SK-N-SH (cell line): ENCODE data around the gene ADGRG3. TPM values are rescaled to one million over a fixed set of nuclear protein-coding genes. Genes with fewer than 3 reads are reported as not detected.

Experiments used
- CTCF ChIA-PET: fragments of 300-600, 350-600 bp; formaldehyde crosslinking; extraction: SDS; loops from one replicate; lab custom pipeline; 2021; lab: Yijun Ruan, JAX
- POLR2A ChIA-PET: fragments of 350-600 bp; sonication (Branson Sonifier 250); formaldehyde crosslinking; extraction: SDS; loops from one replicate; lab custom pipeline; 2020; ENCODE audit warnings: antibody characterized with exemption, inconsistent platforms; lab: Yijun Ruan, JAX
- DNase-seq: peaks from one replicate; pipeline ENCODE4 v3.0.0; 2012
- H2AFZ ChIP-seq: fragments of 200-600 bp; sonication (generic); 2 replicates; pipeline ENCODE4 v1.8.1; 2016; ENCODE audit warnings: antibody characterized with exemption, mild to moderate bottlenecking, low read depth
- H3F3A ChIP-seq: fragments of 200-600 bp; sonication (generic); replicated peaks from 2 replicates; pipeline ENCODE3; 2016; ENCODE audit warnings: antibody characterized with exemption, mild to moderate bottlenecking; ENCODE audit not compliant: insufficient read depth
- H3K27ac ChIP-seq, 2 experiments: fragments of 200-500 bp in 1 of 2; fragments of 200-600 bp in 1 of 2; sonication (Bioruptor generic) in 1 of 2; sonication (generic), shearing (Covaris generic) in 1 of 2; 2 replicates each; pipeline versions ENCODE4 v1.5.1 to v1.6.1; 2014 to 2016; ENCODE audit warnings: low read depth in 2 of 2, inconsistent platforms in 1 of 2, low read length in 1 of 2, mild to moderate bottlenecking in 1 of 2, mixed read lengths in 1 of 2
- H3K27me3 ChIP-seq: fragments of 200-600 bp; sonication (generic), shearing (Covaris generic); 2 replicates; pipeline ENCODE4 v1.6.1; 2016; ENCODE audit warnings: mixed run types; ENCODE audit not compliant: insufficient read depth
- H3K36me3 ChIP-seq, 2 experiments: fragments of 200-500 bp in 1 of 2; fragments of 200-600 bp in 1 of 2; sonication (Bioruptor generic) in 1 of 2; sonication (generic) in 1 of 2; replicated peaks in 1 of 2; 2 replicates each; pipeline versions ENCODE3 to v1.5.1; 2014 to 2016; ENCODE audit warnings: low read length in 1 of 2, mild to moderate bottlenecking in 1 of 2; ENCODE audit not compliant: insufficient read depth in 2 of 2, control insufficient read depth in 1 of 2
- H3K4me1 ChIP-seq, 2 experiments: fragments of 200-500 bp in 1 of 2; fragments of 200-600 bp in 1 of 2; sonication (Bioruptor generic) in 1 of 2; sonication (generic), shearing (Covaris generic) in 1 of 2; 2 replicates each; pipeline versions ENCODE4 v1.5.1 to v1.6.1; 2014 to 2016; ENCODE audit warnings: low read depth in 1 of 2, low read length in 1 of 2, mixed run types in 1 of 2; ENCODE audit not compliant: insufficient read depth in 2 of 2, control insufficient read depth in 1 of 2
- H3K4me2 ChIP-seq: fragments of 200-600 bp; sonication (generic), shearing (Covaris generic); 2 replicates; pipeline ENCODE4 v1.6.1; 2017; ENCODE audit warnings: mixed run types
- H3K4me3 ChIP-seq, 2 experiments: fragments of 200-500 bp in 1 of 2; fragments of 200-600 bp in 1 of 2; sonication (Bioruptor generic) in 1 of 2; sonication (generic), shearing (Covaris generic) in 1 of 2; 2 replicates each; pipeline versions ENCODE4 v1.5.1 to v1.8.1; 2014 to 2016; ENCODE audit warnings: low read depth in 2 of 2, inconsistent platforms in 1 of 2, low read length in 1 of 2, mild to moderate bottlenecking in 1 of 2, mixed read lengths in 1 of 2, moderate library complexity in 1 of 2
- H3K79me2 ChIP-seq: fragments of 200-600 bp; sonication (generic); 2 replicates; pipeline ENCODE4 v1.8.1; 2017; ENCODE audit warnings: mild to moderate bottlenecking; ENCODE audit not compliant: insufficient read depth
- H3K9ac ChIP-seq: fragments of 200-600 bp; sonication (generic); 2 replicates; pipeline ENCODE4 v1.6.1; 2017; ENCODE audit warnings: mixed run types
- H3K9me2 ChIP-seq: fragments of 200-600 bp; sonication (generic); 2 replicates; pipeline ENCODE4 v1.6.1; 2017; ENCODE audit warnings: mixed run types
- H3K9me3 ChIP-seq: fragments of 200-600 bp; sonication (generic); 2 replicates; pipeline ENCODE4 v1.6.1; 2017; ENCODE audit warnings: mixed run types, mild to moderate bottlenecking, moderate library complexity
- H4K20me1 ChIP-seq: fragments of 200-600 bp; sonication (generic); 2 replicates; pipeline ENCODE4 v1.6.1; 2017; ENCODE audit warnings: mild to moderate bottlenecking, mixed run types; ENCODE audit not compliant: insufficient read depth
- CHD2 ChIP-seq: fragments of 150-350 bp; IDR thresholded peaks from 2 replicates; pipeline ENCODE4 v1.6.1; 2018; ENCODE audit warnings: low read length; ENCODE audit not compliant: partially characterized antibody
- CTCF ChIP-seq: fragments of 200-600 bp; sonication (generic); IDR thresholded peaks from 2 replicates; pipeline ENCODE4 v1.6.1; 2017; ENCODE audit warnings: antibody characterized with exemption, mild to moderate bottlenecking, moderate library complexity
- ELF1 ChIP-seq: IDR thresholded peaks from 2 replicates; pipeline ENCODE4 v1.4.0; 2012
- EP300 ChIP-seq, 2 experiments: IDR thresholded peaks; 2 replicates each; pipeline versions ENCODE4 v1.4.0 to v1.6.1; 2012; ENCODE audit warnings: borderline replicate concordance in 1 of 2, low read depth in 1 of 2, low read length in 1 of 2
- EZH2phosphoT487 ChIP-seq: fragments of 200-600 bp; sonication (generic); IDR thresholded peaks from 2 replicates; pipeline ENCODE4 v1.6.1; 2017; ENCODE audit warnings: low read depth, mixed run types, mild to moderate bottlenecking, antibody characterized with exemption, moderate library complexity, borderline replicate concordance
- FOXJ3 ChIP-seq: sonication (generic); formaldehyde crosslinking; IDR thresholded peaks from 2 replicates; pipeline ENCODE4 v1.5.1; 2020; ENCODE audit warnings: mild to moderate bottlenecking, missing genetic modification reagents
- FOXM1 ChIP-seq: IDR thresholded peaks from 2 replicates; pipeline ENCODE4 v1.4.0; 2012; ENCODE audit warnings: low read depth, mild to moderate bottlenecking
- GABPA ChIP-seq: IDR thresholded peaks from 2 replicates; pipeline ENCODE4 v1.4.0; 2012; ENCODE audit warnings: low read depth, mild to moderate bottlenecking
- MAX ChIP-seq: IDR thresholded peaks from 2 replicates; pipeline ENCODE4 v1.4.0; 2012; ENCODE audit warnings: low read depth
- MEF2A ChIP-seq: IDR thresholded peaks from 2 replicates; pipeline ENCODE4 v1.4.0; 2012; ENCODE audit warnings: low read depth, borderline replicate concordance
- MXI1 ChIP-seq: IDR thresholded peaks from 2 replicates; pipeline ENCODE4 v1.6.1; 2012; ENCODE audit warnings: mild to moderate bottlenecking, low read depth, low read length, improper control_type of control experiment
- NFIC ChIP-seq: IDR thresholded peaks from 2 replicates; pipeline ENCODE4 v1.4.0; 2012; ENCODE audit warnings: borderline replicate concordance
- POLR2AphosphoS5 ChIP-seq: IDR thresholded peaks from 2 replicates; pipeline ENCODE4 v1.6.1; 2012; ENCODE audit warnings: low read depth, low read length
- RAD21 ChIP-seq: IDR thresholded peaks from 2 replicates; pipeline ENCODE4 v1.6.1; 2012; ENCODE audit warnings: mild to moderate bottlenecking, low read length
- RFX5 ChIP-seq: IDR thresholded peaks from 2 replicates; pipeline ENCODE4 v1.6.1; 2012; ENCODE audit warnings: mild to moderate bottlenecking, improper control_type of control experiment, low read length
- RXRA ChIP-seq: IDR thresholded peaks from 2 replicates; pipeline ENCODE4 v1.4.0; 2012; ENCODE audit warnings: low read depth, mild to moderate bottlenecking, borderline replicate concordance
- SMC3 ChIP-seq: IDR thresholded peaks from 2 replicates; pipeline ENCODE4 v1.6.1; 2012; ENCODE audit warnings: low read depth, low read length, improper control_type of control experiment
- TEAD4 ChIP-seq: IDR thresholded peaks from 2 replicates; pipeline ENCODE4 v1.4.0; 2012; ENCODE audit warnings: mild to moderate bottlenecking, borderline replicate concordance; ENCODE audit not compliant: insufficient read depth
- USF1 ChIP-seq: IDR thresholded peaks from 2 replicates; pipeline ENCODE4 v1.4.0; 2012; ENCODE audit warnings: low read depth, borderline replicate concordance
- USF2 ChIP-seq: fragments of 150-350 bp; IDR thresholded peaks from 2 replicates; pipeline ENCODE4 v1.6.1; 2017; ENCODE audit warnings: antibody characterized with exemption, low read length, low read depth, borderline replicate concordance
- YY1 ChIP-seq: IDR thresholded peaks from 2 replicates; pipeline ENCODE4 v1.4.0; 2012; ENCODE audit warnings: low read depth, mild to moderate bottlenecking
- WGBS: methylation state at CpG from one replicate; pipeline ENCODE4 v1.1.6; 2017; ENCODE audit warnings: low lambda C conversion rate; 5-methylcytosine and 5-hydroxymethylcytosine counted together
- polyA plus RNA-seq, 3 experiments: library from polyadenylated mRNA; depleted of rRNA; stranded (reverse); fragments of >200 nt; gene quantifications; 2 replicates each; pipeline ENCODE4 v1.2.3, GENCODE V29; 2012

Gene ADGRG3
- polyA plus RNA-seq, 1 of the 3 experiments (the other 2 are of a cell fraction): not detected

- no peak for TF ChIP-seq POLR2AphosphoS5
- no peak for TF ChIP-seq MXI1
- TF ChIP-seq USF2: no peak
- no peak for TF ChIP-seq USF1
- TF ChIP-seq RFX5: no peak
- TF ChIP-seq YY1: no peak
- no peak for TF ChIP-seq GABPA
- TF ChIP-seq CHD2: no peak
- no peak for TF ChIP-seq RXRA
- TF ChIP-seq ELF1: no peak
- no peak for TF ChIP-seq SMC3
- TF ChIP-seq MAX: no peak
- no peak for TF ChIP-seq EZH2phosphoT487
- TF ChIP-seq, all 33 proteins: peak for 0
- H3K27ac ChIP-seq: no peak overlapping the region
- no peak overlapping the region for H3K9ac ChIP-seq
- H3K79me2 ChIP-seq: no peaks in the 10 kb centered on the region
- ChIA-PET POLR2A (no interaction called here), CTCF (interaction anchor here (1.5 to 2.2 kb wide), 2 partner anchors 39 to 54 kb away, joined by 3 to 6 read pairs; no protein-coding TSS in a partner anchor)
- no peaks in the 10 kb centered on the region for H3K27me3 ChIP-seq
- no peaks in the 10 kb centered on the region for H3K9me3 ChIP-seq
- WGBS: 90% methylated on average over 10 of the region's 10 CpGs
- H3K4me2 ChIP-seq: no peak overlapping the region; the same call in 1 of the 2 replicates
- no peak overlapping the region for H2AFZ ChIP-seq
- no peaks in the 10 kb centered on the region for H3K9me2 ChIP-seq
- no peak overlapping the region for H3K4me3 ChIP-seq
- peaks cover 6% of the 10 kb centered on the region for H3F3A ChIP-seq
- peaks cover 24 to 33% of the 10 kb centered on the region in 2 experiments; a peak in 3 of 4 replicates for H3K4me1 ChIP-seq
- DNase-seq: no peak
- H3K36me3 ChIP-seq: no peaks in the 10 kb centered on the region
- H4K20me1 ChIP-seq: no peaks in the 10 kb centered on the region
These were observed 37.7 kb upstream of the ADGRG3 start for GRCh38 chr16:57630407-57630797.

GRCh38 chr16:57630931-57631845 lies 36.9 kb upstream of the ADGRG3 start:
- H3K79me2 ChIP-seq: no peaks in the 10 kb centered on the region
- peaks cover 24 to 33% of the 10 kb centered on the region in 2 experiments; a peak in 3 of 4 replicates for H3K4me1 ChIP-seq
- no peak for DNase-seq
- no peaks in the 10 kb centered on the region for H3K9me2 ChIP-seq
- H3K27me3 ChIP-seq: no peaks in the 10 kb centered on the region
- ChIA-PET POLR2A (no interaction called here), CTCF (interaction anchor here (0.8 to 2.2 kb wide), 3 partner anchors 11 to 54 kb away, joined by 3 to 6 read pairs (median 3); no protein-coding TSS in a partner anchor)
- no peak overlapping the region for H2AFZ ChIP-seq
- H3K36me3 ChIP-seq: no peaks in the 10 kb centered on the region
- no peak overlapping the region for H3K4me3 ChIP-seq
- peaks cover 6% of the 10 kb centered on the region for H3F3A ChIP-seq
- no peaks in the 10 kb centered on the region for H3K9me3 ChIP-seq
- 88% methylated on average over 11 of the region's 21 CpGs for WGBS
- H3K27ac ChIP-seq: no peak overlapping the region
- H4K20me1 ChIP-seq: no peaks in the 10 kb centered on the region
- no peak overlapping the region for H3K9ac ChIP-seq
- no peak overlapping the region for H3K4me2 ChIP-seq
- no peak for TF ChIP-seq RXRA
- no peak for TF ChIP-seq TEAD4
- no peak for TF ChIP-seq FOXJ3 (CRISPR knock-in tag)
- TF ChIP-seq MEF2A: no peak
- TF ChIP-seq FOXM1: no peak
- TF ChIP-seq ELF1: no peak
- TF ChIP-seq EZH2phosphoT487: no peak
- no peak for TF ChIP-seq CTCF
- no peak for TF ChIP-seq EP300 (IDR thresholded peaks at IDR 0.05; ENCODE audit: borderline replicate concordance in 1 of 2, low read depth in 1 of 2, low read length in 1 of 2)
- no peak for TF ChIP-seq RAD21
- no peak for TF ChIP-seq RFX5
- TF ChIP-seq NFIC: no peak
